A673 (cell line): ENCODE results near the gene ELL. TPM values are rescaled to one million over a fixed set of nuclear protein-coding genes. Genes with fewer than 3 reads are reported as not detected.

Experiments used
- BruUV-seq: library from RNA; stranded (reverse); fragments of 400-500 nt; replicated peaks from 2 replicates; lab custom pipeline; 2021; lab: Mats Ljungman, UMichigan
- CTCF ChIA-PET: fragments of 300-600 bp; sonication (Branson Sonifier 250); formaldehyde crosslinking; loops from one replicate; lab custom pipeline; 2022; ENCODE audit warnings: antibody characterized with exemption; lab: Charles Lee
- POLR2A ChIA-PET: fragments of 300-600 bp; sonication (Branson Sonifier 250); formaldehyde crosslinking; loops from one replicate; lab custom pipeline; 2022; ENCODE audit warnings: antibody characterized with exemption; ENCODE audit not compliant: low non-redundant PET; lab: Charles Lee
- DNase-seq: peaks from one replicate; pipeline ENCODE4 v3.0.0-alpha.2; 2015; ENCODE audit warnings: low spot score
- H3K27ac ChIP-seq: fragments of 200-600 bp; sonication (generic); 2 replicates; pipeline ENCODE4 v1.5.1; 2016; ENCODE audit warnings: mixed run types, low read depth, mild to moderate bottlenecking, mixed read lengths, antibody characterized with exemption, low read length; ENCODE audit not compliant: poor library complexity, severe bottlenecking
- H3K27me3 ChIP-seq: fragments of 200-600 bp; sonication (generic); replicated peaks from 2 replicates; pipeline ENCODE4 v1.6.1; 2017; ENCODE audit warnings: mixed run types, low read depth, mild to moderate bottlenecking, mixed read lengths, antibody characterized with exemption, low read length; ENCODE audit not compliant: insufficient read depth, poor library complexity
- H3K36me3 ChIP-seq: fragments of 200-600 bp; sonication (generic); 2 replicates; pipeline ENCODE4 v1.6.1; 2016; ENCODE audit warnings: mixed run types, mild to moderate bottlenecking, mixed read lengths, antibody characterized with exemption, low read length; ENCODE audit not compliant: insufficient read depth, poor library complexity, severe bottlenecking
- H3K4me1 ChIP-seq: fragments of 200-600 bp; sonication (generic); 2 replicates; pipeline ENCODE4 v1.6.1; 2017; ENCODE audit warnings: mixed run types, mild to moderate bottlenecking, mixed read lengths, antibody characterized with exemption, low read length; ENCODE audit not compliant: insufficient read depth, poor library complexity, severe bottlenecking
- H3K4me3 ChIP-seq: fragments of 200-600 bp; sonication (generic); 2 replicates; pipeline ENCODE4 v1.5.1; 2016; ENCODE audit warnings: low read depth, mixed run types, mild to moderate bottlenecking, mixed read lengths, low read length; ENCODE audit not compliant: poor library complexity, severe bottlenecking
- H3K9me3 ChIP-seq: fragments of 200-600 bp; sonication (generic); 2 replicates; pipeline ENCODE4 v1.6.1; 2016; ENCODE audit warnings: mixed run types, low read depth, mild to moderate bottlenecking, mixed read lengths, antibody characterized with exemption, low read length; ENCODE audit not compliant: poor library complexity, severe bottlenecking
- CTCF ChIP-seq: fragments of 300-800, 200-600 bp; sonication (generic); conservative IDR thresholded peaks from 2 replicates; pipeline ENCODE4 v1.5.1; 2017; ENCODE audit warnings: low read depth, mild to moderate bottlenecking, antibody characterized with exemption, low read length, moderate library complexity, mixed read lengths
- EZH2 ChIP-seq: fragments of 200-600 bp; sonication (generic); IDR thresholded peaks from 2 replicates; pipeline ENCODE4 v1.6.1; 2017; ENCODE audit warnings: borderline replicate concordance, low read depth, mild to moderate bottlenecking, mixed read lengths, antibody characterized with exemption, low read length; ENCODE audit not compliant: poor library complexity, severe bottlenecking
- intact Hi-C: fragments of 100-400 bp; cut with micrococcal nuclease; formaldehyde crosslinking; loops from one replicate; pipeline ENCODE4 v1.10.0; 2022; ENCODE audit not compliant: unreplicated experiment
- total RNA-seq: library from RNA; stranded (reverse); gene quantifications from 2 replicates; pipeline ENCODE4 v1.2.3, GENCODE V29; 2021

ELL gene
- total RNA-seq, 1 experiment from 2014 or later: 16.4 TPM

- H3K27ac ChIP-seq: no peak overlapping the region
- intact Hi-C loops: no loop called here
- no peak for DNase-seq
- no peaks in the 10 kb centered on the region for H3K36me3 ChIP-seq
- ChIA-PET CTCF (no interaction called here), POLR2A (interaction anchor here (0.7 kb wide), 1 partner anchor 492 kb away, joined by 4 read pairs; no protein-coding TSS in a partner anchor)
- TF ChIP-seq EZH2: no peak
- no peak for TF ChIP-seq CTCF
- no peaks in the 10 kb centered on the region for H3K4me1 ChIP-seq
- BruUV-seq: no TSS peak
- H3K27me3 ChIP-seq: no peaks in the 10 kb centered on the region
- H3K4me3 ChIP-seq: no peak overlapping the region
- no peaks in the 10 kb centered on the region for H3K9me3 ChIP-seq
These were observed 13.3 kb downstream of the ELL start for GRCh38 chr19:18508585-18508984.

GRCh38 chr19:18507727-18508440 is 14.0 kb downstream of the ELL start:
- no peaks in the 10 kb centered on the region for H3K27me3 ChIP-seq
- TF ChIP-seq EZH2 (no peak), CTCF (no peak)
- H3K27ac ChIP-seq: no peak overlapping the region
- DNase-seq: no peak
- no peaks in the 10 kb centered on the region for H3K36me3 ChIP-seq
- POLR2A ChIA-PET: interaction anchor here (0.7 kb wide), 1 partner anchor 493 kb away, joined by 4 read pairs; no protein-coding TSS in a partner anchor
- H3K4me3 ChIP-seq: no peak overlapping the region
- BruUV-seq: no TSS peak
- intact Hi-C loops: no loop called here
- no peaks in the 10 kb centered on the region for H3K4me1 ChIP-seq
- no peaks in the 10 kb centered on the region for H3K9me3 ChIP-seq
- CTCF ChIA-PET: no interaction called here

- H3K4me1 ChIP-seq: no peaks in the 10 kb centered on the region
- no peaks in the 10 kb centered on the region for H3K9me3 ChIP-seq
- TF ChIP-seq EZH2 (no peak), CTCF (no peak)
- H3K27me3 ChIP-seq: no peaks in the 10 kb centered on the region
- ChIA-PET POLR2A (no interaction called here), CTCF (no interaction called here)
- H3K4me3 ChIP-seq: no peak overlapping the region
- no peak overlapping the region for H3K27ac ChIP-seq
- no TSS peak for BruUV-seq
- no peak for DNase-seq
- H3K36me3 ChIP-seq: no peaks in the 10 kb centered on the region
- intact Hi-C loops: no loop called here
These were observed 14.7 kb downstream of the ELL start for GRCh38 chr19:18507021-18507726.
